ENCODE measurements around the gene TMEM135.

DNA sequence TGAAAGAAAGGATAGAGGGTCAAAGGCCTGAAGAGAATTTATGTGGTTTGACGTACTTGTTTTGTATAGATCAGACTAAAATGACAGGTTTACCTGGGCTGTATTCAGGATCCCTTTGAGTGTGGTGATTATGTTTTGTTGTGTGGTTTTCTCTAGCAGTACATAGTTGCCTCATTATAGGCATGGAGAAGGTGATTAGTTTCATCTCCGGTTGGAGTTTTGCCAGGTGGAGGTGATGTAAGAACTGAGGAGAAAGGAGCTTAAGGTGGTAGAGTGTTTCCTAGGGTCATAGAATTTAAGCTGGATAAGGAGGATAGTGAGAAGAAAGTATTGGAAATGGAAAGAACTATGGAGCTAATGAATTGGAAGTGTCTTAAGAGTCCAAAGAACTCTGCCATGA lies 229.0 kb downstream of the TMEM135 start:
- TF ChIP-seq, protein P1, sequence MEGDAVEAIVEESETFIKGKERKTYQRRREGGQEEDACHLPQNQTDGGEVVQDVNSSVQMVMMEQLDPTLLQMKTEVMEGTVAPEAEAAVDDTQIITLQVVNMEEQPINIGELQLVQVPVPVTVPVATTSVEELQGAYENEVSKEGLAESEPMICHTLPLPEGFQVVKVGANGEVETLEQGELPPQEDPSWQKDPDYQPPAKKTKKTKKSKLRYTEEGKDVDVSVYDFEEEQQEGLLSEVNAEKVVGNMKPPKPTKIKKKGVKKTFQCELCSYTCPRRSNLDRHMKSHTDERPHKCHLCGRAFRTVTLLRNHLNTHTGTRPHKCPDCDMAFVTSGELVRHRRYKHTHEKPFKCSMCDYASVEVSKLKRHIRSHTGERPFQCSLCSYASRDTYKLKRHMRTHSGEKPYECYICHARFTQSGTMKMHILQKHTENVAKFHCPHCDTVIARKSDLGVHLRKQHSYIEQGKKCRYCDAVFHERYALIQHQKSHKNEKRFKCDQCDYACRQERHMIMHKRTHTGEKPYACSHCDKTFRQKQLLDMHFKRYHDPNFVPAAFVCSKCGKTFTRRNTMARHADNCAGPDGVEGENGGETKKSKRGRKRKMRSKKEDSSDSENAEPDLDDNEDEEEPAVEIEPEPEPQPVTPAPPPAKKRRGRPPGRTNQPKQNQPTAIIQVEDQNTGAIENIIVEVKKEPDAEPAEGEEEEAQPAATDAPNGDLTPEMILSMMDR (IDR thresholded peaks at IDR 0.05; ENCODE audit: insufficient read depth, low read length, poor library complexity, severe bottlenecking), result no peak
- no peak for TF ChIP-seq EZH2phosphoT487 (conservative IDR thresholded peaks at IDR 0.05; ENCODE audit: low read length)
